ENCODE measurements around the gene C11orf68.
A peak's percentile ranks its signal among the peaks of the same experiment; 100 is the strongest.
"Not testable (repeated sequence)": the region's sequence is repeated elsewhere in the genome, so short reads cannot be mapped to it uniquely, and the experiment has no call there.

Gene C11orf68

DNA sequence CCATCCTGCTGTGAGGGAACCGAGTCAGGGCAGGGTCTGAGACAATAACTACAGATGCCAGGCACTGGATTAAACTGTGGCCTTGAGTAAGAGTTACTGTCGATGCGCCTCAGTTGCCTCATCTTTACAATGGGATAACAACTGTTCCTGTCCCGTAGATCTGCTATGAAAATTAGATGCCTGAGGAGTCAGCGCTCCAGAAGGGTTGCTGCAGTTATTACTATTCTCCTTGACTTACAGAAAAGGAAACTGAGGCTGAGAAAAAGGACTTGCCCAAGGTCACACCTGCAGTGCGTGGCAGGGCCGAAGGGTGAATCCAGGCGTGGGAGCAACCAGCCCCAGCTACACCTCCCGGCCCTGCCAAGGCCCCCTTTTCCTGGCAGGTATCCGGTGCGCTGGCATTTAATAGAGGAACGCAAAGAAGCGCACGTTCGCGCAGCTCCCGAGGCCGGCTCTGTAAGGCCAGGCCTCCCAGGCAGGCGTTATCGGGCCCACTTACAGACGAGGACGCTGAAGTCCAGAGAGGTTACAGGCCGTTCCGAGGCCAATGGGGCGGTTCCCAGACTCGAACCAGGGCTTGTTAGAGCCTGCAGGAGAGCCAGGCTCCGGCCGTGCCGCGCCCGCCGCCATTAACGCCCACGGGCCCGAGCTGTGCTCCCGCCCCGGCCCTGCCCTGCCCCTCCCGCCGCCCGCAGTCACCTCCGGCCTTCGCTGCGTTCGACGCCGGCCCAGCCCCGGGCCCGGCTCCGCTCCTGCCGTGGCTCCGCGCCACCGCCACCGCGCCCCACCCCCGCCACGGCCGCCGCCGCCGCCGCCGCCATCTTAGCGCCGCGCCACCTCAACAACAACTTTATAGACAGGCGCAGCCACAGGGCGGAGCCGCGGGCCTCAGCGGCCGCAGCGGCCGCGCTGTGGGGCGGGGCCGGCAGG, at the start of gene C11orf68:
TSS of gene C11orf68 (minus strand) at position 852 of the 930 bp plus-strand sequence. CDS start at position 821, 31 bp downstream.
- no peak for DNase-seq (ENCODE audit: low spot score)

DNA sequence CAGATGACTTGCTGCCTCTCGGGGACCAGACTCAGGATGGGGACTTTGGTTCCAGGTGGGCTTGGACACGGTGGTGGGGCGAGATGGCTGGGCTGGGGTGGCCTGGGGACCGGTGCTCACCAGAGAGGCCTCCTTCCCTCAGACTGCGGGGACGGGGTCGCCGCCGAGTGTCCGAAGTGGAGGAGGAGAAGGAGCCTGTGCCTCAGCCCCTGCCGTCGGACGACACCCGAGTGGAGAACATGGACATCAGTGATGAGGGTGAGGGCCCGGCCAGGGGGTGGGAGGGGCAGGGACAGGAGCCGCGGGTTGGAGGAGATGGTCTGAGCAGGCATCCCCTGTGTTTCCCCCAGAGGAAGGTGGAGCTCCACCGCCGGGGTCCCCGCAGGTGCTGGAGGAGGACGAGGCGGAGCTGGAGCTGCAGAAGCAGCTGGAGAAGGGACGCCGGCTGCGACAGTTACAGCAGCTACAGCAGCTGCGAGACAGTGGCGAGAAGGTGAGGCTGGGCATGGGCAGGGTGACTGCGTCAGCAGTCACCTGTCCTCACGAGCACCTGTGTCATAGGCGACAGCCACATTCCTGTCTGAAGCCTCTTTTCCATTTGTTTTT, 48.6 kb upstream of the C11orf68 start:
- no peak for DNase-seq (ENCODE audit: low spot score)

DNA sequence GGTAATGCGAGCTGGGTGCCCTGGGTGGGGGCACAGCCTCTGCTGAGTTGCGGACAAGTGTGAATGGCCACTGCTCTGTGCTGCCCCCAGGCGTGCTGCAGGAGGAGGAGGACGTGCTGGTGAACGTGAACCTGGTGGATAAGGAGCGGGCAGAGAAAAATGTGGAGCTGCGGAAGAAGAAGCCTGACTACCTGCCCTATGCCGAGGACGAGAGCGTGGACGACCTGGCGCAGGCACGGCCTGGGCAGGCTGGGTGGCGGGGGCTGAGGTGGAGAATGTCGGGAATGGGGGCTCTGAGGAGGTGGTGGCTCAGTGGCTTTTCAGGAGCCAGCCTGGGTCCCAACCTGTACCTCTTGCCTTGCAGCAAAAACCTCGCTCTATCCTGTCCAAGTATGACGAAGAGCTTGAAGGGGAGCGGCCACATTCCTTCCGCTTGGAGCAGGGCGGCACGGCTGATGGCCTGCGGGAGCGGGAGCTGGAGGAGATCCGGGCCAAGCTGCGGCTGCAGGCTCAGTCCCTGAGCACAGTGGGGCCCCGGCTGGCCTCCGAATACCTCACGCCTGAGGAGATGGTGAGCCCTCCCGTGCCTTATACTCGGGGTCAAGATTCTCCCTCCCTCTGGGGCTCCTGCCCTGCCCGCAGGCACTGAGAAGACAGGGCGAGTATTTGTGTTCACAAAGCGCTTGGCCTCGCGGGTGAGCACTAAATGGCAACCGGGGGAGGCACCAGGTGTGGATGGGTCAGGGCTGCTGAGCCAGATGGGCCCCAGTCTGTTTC, 47.3 kb upstream of the C11orf68 start:
- DNase-seq (ENCODE audit: low spot score) = no peak

DNA sequence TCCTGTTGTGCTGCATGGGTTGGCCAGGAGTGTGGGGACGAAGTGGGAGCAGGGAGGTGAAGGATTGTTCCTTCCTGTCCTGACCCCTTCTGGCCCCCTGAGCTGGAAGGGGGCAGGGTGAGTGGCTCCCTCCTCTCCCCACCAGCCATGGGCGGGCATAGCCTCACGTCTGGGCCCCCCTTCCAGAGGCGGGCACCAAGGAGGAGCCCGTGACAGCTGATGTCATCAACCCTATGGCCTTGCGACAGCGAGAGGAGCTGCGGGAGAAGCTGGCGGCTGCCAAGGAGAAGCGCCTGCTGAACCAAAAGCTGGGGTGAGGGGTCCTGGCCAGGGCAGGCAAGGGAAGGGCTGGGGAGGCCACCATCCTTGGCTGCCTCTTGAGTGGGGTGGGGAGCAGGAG, 46.0 kb upstream of the C11orf68 start:
- DNase-seq (ENCODE audit: low spot score) = no peak

DNA sequence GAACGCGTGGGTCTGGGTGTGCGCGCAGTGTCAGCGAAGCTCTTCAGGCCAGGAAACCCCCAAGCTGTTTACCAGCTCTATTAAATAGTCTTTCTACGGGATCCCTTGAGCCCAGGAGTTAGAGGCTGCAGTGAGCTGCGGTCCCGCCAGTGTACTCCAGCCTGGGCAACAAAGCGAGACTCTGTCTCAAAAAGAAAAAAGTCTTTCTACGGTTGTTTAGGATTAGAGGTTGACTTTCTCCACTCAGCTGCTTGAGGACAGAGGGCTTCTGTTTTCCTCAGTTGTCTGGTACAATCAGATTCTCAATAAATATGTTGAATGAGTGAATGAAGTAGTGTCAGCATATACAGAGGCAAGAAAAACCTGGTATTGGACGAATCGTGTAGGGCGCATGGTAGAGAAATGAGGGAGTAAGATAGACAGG, 43.3 kb upstream of the C11orf68 start:
- DNase-seq (ENCODE audit: low spot score) = peak; percentile 15

DNA sequence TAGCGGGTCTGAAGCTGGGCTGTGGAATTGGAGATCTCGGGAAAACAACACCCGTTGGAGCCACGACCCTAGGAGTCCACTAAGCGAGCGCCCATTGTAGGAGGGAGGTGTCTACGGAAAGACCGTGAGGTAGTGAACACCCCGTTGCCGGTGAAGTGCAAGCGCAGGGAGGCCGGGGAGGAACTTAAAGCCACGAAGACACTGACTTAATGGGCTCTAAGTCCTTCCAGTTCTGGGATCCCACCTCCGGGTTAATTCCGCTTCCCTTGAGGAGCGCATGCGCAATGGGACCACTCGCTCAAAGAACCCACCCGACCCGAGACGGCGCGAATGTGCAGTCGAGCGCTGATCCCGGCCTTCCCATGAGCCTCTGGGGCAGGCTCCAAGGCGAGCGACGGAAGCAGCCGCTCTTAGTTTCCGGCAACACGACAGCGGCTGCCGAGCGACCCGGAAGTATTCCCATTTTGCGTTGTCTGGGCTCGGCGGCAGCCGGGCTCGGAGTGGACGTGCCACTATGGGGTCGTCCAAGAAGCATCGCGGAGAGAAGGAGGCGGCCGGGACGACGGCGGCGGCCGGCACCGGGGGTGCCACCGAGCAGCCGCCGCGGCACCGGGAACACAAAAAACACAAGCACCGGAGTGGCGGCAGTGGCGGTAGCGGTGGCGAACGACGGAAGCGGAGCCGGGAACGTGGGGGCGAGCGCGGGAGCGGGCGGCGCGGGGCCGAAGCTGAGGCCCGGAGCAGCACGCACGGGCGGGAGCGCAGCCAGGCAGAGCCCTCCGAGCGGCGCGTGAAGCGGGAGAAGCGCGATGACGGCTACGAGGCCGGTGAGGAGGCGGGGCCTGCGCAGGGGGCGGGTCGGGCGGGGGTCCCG, 42.6 kb upstream of the C11orf68 start, which contains the start of gene SART1:
TSS of gene SART1 (plus strand) at position 468 of the 874 bp plus-strand sequence. CDS start at position 515, 47 bp downstream.
- peak; percentile 98 for DNase-seq (ENCODE audit: low spot score)

DNA sequence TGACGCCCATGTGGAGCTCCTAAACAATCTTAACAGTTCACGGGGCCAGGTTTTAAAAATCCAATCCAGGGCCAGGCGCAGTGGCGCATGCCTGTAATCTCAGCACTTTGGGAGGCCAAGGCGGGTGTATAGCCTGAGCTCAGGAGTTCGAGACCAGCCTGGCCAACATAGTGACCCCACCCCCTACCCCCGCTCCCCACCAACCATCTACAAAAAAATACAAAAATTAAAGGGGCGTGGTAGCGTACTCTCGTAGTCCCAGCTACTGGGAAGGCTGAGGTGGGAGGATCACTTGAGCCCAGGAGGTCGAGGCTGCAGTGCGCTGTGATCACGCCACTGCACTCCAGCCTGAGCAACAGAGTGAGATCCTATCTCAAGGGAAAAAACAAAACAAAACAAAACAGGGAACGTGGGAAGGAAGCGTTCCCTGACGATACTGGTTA, 42.0 kb upstream of the C11orf68 start:
- DNase-seq (ENCODE audit: low spot score) = no peak

DNA sequence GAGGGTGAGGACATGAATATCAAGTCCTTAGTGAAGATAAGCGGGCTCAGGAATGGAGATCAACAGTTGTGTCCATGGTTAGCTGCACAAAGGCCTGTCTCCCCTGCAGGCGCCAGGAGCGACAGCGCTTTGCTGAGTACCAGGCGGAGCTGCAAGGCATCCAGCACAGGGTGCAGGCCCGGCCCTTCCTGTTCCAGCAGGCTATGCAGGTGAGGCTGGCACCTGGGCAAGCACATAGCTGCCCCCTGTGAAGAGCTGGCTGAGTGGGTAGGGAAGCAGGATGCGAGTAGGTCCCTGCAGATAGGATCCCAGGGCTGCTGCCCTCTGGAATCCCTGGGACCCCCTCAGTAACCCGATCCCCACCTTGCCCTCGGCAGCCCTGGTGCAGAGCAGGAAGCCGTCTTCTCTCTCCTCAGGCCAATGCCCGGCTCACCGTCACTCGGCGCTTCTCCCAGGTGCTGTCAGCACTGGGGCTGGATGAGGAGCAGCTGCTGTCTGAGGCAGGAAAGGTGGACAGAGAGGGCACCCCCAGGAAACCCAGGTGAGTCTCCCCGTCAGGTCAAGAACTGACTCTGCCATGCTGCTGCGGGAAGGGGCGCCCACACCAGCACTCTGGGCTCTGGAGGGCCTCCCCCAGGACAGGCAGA, 40.0 kb upstream of the C11orf68 start:
- no peak for DNase-seq (ENCODE audit: low spot score)

DNA sequence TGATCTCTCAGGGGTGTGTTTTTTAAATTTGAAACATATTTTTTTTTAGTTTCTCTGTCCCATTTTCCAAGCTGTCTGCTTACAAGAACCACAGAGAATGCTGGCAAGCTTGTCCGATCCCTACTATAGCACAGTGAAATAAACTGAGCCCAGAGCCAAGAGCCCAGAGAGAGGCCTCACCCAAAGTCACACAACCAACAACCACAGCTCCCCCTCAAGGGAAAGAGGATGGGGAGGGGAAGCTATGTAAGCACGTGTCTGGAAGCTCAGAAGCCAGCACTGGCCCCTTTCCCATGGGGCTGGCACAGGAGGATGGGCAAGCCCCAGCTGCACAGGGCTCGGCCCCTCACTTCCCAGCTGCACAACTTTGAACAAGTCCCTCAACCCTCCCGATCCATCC, 39.4 kb upstream of the C11orf68 start:
- no peak for DNase-seq (ENCODE audit: low spot score)

DNA sequence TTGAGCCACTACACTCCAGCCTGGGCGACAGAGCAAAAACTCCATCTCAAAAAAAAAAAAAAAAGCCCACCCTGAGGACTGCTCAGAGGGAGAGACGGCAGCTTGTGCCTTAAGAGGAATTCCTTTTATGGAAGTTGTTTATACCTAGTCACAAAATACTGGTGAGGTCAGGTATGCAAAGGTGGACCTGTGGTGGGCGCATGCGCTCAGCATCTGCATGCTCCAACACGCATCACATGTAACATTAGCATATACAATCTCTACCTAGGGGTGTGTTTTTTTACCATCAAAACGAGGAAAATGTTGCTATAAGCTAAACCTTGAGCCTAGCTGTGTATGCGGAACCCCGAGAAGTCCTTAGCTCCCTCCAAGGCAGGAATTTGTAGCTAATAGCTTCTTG, 35.9 kb upstream of the C11orf68 start:
- no peak for DNase-seq (ENCODE audit: low spot score)

DNA sequence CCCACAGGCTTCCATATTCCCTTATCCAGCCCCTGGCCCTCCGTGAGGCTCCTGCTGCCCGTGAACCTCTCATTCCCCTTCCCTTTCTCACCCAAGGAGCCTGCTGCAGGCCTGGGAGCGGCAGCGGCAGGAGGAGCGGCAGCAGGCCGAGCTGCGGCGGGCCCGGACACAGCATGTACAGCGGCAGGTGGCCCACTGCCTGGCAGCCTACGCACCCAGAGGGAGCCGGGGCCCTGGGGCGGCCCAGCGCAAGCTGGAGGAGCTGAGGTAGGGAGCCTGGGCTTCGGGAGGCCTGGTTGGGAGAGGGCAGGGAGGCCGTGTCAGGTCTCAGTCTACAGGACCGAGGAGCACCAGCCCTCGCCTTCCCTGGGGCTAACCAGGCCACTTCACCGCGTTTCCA, 34.6 kb upstream of the C11orf68 start:
- DNase-seq (ENCODE audit: low spot score) = no peak

DNA sequence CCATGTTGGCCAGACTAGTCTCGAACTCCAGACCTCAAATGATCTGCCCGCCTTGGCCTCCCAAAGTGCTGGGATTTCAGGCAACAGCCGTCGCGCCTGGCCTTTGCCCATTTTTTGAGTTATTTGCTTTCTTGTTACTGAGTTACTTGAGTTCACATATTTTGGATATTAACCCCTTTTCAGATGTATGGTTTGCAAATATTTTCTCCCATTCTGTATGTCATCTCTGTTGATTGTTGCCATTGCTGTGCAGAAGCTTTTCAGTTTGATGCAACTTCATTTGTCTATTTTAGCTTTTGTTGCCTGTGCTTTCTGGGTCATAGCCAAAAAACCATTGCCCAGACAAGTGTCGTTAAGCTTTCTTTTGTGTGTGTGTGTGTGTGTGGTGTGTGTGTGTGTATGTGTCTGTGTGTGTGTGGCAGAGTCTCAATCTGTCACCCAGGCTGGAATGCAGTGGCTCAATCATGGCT, 33.2 kb upstream of the C11orf68 start:
- no peak for DNase-seq (ENCODE audit: low spot score)

DNA sequence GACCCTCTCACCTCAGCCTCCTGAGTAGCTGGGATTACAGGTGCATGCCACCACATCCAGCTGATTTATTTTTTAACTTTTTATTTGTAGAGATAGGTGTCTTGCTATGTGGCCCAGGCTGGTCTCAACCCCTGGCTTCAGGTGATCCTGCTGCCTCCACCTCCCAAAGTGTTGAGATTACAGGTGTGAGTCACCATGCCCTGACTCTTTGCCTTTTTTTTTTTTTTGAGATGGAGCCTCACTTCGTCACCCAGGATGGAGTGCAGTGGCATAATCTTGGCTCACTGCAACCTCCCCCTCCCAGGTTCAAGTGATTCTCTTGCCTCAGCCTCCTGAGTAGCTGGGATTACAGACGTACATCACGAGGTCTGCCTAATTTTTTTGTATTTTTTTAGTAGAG, 32.8 kb upstream of the C11orf68 start:
- not testable (repeated sequence) for DNase-seq (ENCODE audit: low spot score)

DNA sequence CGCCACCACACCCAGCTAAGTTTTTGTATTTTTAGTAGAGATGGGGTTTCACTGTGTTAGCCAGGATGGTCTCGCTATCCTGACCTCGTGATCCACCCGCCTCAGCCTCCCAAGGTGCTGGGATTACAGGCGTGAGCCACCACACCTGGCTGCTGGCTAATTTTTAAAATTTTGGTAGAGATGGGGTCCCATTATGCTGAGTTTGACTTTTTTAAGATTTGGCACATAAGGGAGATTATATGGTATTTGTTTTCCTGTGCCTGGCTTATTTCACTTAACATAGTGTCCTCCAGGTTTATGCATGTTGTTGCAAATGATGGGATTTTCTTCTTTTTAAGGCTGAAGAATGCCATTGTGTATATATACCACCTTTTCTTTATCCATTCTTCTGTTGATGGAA, 31.8 kb upstream of the C11orf68 start:
- not testable (repeated sequence) for DNase-seq (ENCODE audit: low spot score)

DNA sequence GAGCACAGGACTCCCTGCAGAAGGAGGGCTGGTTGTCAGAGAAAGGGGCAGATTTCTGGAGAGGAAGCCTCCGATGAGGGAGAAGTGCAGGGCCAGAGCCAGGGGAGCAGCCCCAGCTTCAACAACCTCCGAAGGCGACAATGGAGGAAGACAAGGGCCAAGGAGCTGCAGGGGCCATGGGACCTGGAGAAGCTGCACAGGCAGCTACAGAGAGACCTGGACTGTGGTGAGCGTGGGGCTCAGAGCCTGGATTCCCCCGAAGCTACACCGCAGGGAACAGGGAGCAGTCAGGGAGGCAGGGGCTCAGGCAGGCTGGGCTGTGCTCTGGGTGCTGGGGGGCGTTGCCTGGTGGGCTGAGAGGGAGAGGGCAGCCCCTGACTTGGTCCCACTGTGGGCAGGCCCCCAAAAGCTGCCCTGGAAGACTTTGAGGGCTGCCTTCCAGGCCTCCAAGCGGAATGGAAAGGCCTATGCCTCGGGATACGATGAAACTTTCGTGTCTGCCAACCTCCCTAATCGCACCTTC, 28.8 kb upstream of the C11orf68 start:
- DNase-seq (ENCODE audit: low spot score) = no peak

DNA sequence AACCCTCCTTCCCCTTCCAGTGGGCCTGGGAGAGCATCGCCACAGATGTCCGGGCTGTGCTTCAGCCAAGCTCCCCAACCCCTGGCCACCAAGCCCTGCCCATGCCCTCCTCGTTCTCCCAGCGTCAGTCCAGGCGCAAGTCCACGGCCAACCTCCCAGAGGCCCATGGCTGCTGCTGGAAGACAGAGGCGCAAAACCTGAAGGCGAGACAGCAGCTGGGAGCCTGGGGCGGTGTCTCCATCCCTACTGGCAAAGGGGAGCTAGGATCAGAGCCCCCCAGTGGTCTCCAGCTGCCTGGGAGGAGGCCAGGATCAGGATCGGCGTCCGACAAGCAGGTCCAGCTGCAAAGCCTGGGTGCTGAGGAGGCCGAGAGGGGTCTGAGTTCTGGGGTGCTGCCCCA, 28.3 kb upstream of the C11orf68 start:
- no peak for DNase-seq (ENCODE audit: low spot score)

DNA sequence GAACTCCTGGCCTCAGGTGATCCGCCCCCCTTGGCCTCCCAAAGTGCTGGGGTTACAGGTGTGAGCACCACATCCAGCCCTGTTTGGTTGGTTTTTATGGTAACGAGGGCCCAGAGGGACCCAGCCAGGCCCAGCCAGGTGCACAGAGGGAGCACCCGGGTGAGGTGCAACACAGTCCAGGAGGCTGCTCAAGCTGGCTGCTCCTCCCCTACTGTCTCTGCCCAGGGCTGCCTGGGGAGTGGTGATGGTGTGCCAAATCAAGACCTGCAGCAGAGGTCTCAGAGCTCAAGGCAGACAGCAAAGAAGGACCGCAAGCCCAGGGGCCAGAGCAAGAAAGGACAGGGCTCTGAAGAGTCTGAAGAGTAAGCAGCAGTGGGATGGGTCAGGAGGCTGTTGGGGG, 27.8 kb upstream of the C11orf68 start:
- no peak for DNase-seq (ENCODE audit: low spot score)

DNA sequence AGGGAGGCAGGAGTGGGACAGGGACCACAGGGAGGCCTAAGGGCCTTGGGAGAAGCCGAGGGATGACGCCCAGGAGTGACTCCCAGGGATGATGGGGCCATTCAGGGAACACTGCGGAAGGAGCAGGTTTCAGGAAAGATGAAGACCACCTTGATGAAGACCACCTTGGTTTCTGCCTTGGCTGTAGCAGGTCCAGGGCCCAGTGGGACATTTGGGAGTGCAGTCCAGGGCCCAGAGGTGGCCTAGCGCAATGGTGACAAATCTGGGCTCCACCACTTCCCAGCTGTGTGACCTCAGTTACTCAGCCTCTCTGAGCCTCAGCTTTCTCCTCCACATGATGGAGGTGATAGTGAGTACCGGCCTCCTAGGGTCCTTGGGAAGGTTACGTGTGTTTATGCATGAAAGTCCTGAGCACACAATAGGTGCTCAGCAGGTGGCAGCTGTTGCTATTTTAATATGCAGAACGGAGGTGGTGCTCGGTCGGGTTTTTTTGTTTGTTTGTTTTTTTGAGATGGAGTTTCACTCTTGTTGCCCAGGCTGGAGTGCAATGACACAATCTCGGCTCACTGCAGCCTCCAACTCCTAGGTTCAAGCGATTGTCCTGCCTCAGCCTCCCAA, 27.2 kb upstream of the C11orf68 start:
- DNase-seq (ENCODE audit: low spot score) = no peak

DNA sequence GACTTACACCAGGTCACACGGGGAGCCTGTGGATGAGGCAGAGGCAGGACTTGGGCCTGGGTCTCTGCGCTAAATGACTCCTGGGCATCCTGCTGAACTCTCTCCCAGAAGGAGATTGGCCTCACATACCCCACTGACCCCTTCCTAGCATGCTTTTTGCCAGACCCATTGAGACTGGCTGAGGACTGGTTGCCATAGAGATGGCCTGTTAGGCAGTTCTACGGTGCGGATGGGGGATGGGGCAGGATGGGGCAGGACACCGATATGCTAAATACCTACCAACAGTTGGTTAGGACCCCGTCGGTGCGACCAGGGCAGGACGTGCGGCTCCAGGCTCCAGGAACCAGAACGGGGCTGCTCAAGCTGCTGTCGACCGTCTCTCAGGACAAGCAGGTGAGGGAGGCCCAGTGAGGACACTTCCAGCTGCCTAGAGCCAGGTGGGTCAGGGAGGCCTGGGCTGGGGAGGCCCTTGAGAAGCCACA, 26.6 kb upstream of the C11orf68 start, which contains the start of gene TSGA10IP:
TSS of gene TSGA10IP (plus strand) at position 51 of the 482 bp plus-strand sequence. CDS start at position 247, 196 bp downstream.
- DNase-seq (ENCODE audit: low spot score) = no peak

DNA sequence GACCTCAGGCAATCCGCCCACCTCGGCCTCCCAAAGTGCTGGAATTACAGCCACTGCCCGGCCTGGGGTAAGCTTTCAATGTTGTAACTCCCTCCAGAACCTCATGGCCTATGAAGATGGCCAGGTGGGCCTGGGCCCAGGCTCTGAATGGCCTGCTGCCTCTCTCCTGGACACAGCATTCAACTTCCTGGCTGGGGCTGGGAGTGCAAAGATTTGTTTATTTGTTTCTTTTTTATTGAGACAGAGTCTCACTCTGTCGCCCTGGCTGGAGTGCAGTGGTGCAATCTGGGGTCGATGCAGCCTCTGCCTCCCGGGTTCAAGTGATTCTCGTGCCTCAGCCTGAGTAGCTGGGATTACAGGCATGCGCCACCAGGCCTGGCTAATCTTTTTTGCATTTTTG, 25.9 kb upstream of the C11orf68 start:
- DNase-seq (ENCODE audit: low spot score) = no peak
